ENCODE measurements around the gene LHPP. TPM values are rescaled to one million over a fixed set of nuclear protein-coding genes. Genes with fewer than 3 reads are reported as not detected.

Gene LHPP
- total RNA-seq, 1 donor from 2014 or later: 15.3 TPM

- no peak for DNase-seq (ENCODE audit: low spot score)
- Mint-ChIP-seq H3K27me3 (ENCODE audit: low read depth) (no peaks in the 10 kb centered on the region), H3K4me3 (ENCODE audit: unreplicated experiment) (no peak overlapping the region), H3K9me3 (ENCODE audit: low read depth) (no peaks in the 10 kb centered on the region), H3K36me3 (ENCODE audit: low read depth) (no peaks in the 10 kb centered on the region), H3K4me1 (ENCODE audit: low read depth) (peaks cover 10% of the 10 kb centered on the region), H3K27ac (ENCODE audit: unreplicated experiment) (no peak overlapping the region)
- TF ChIP-seq CTCF (IDR thresholded peaks at IDR 0.05): no peak
Observed at GRCh38 chr10:124615259-124615658, 153.6 kb downstream of the LHPP start.

- H3K36me3 Mint-ChIP-seq (ENCODE audit: low read depth): no peaks in the 10 kb centered on the region
- no peak for TF ChIP-seq CTCF (IDR thresholded peaks at IDR 0.05)
- no peak for DNase-seq (ENCODE audit: low spot score)
- H3K27me3 Mint-ChIP-seq (ENCODE audit: low read depth): no peaks in the 10 kb centered on the region
- H3K4me1 Mint-ChIP-seq (ENCODE audit: low read depth): peaks cover 10% of the 10 kb centered on the region
- H3K27ac Mint-ChIP-seq (ENCODE audit: unreplicated experiment): no peak overlapping the region
- no peaks in the 10 kb centered on the region for H3K9me3 Mint-ChIP-seq (ENCODE audit: low read depth)
- no peak overlapping the region for H3K4me3 Mint-ChIP-seq (ENCODE audit: unreplicated experiment)
Observed at GRCh38 chr10:124616040-124616835, 154.6 kb downstream of the LHPP start.

GRCh38 chr10:124616836-124617130, 155.2 kb downstream of the LHPP start:
- Mint-ChIP-seq H3K36me3 (ENCODE audit: low read depth) (no peaks in the 10 kb centered on the region), H3K27ac (ENCODE audit: unreplicated experiment) (no peak overlapping the region), H3K27me3 (ENCODE audit: low read depth) (no peaks in the 10 kb centered on the region), H3K4me3 (ENCODE audit: unreplicated experiment) (no peak overlapping the region), H3K9me3 (ENCODE audit: low read depth) (no peaks in the 10 kb centered on the region), H3K4me1 (ENCODE audit: low read depth) (peaks cover 10% of the 10 kb centered on the region)
- TF ChIP-seq CTCF (IDR thresholded peaks at IDR 0.05): no peak
- DNase-seq (ENCODE audit: low spot score): no peak

- Mint-ChIP-seq H3K36me3 (ENCODE audit: low read depth) (no peaks in the 10 kb centered on the region), H3K4me1 (ENCODE audit: low read depth) (peaks cover 10% of the 10 kb centered on the region), H3K4me3 (ENCODE audit: unreplicated experiment) (no peak overlapping the region), H3K27me3 (ENCODE audit: low read depth) (no peaks in the 10 kb centered on the region), H3K27ac (ENCODE audit: unreplicated experiment) (no peak overlapping the region), H3K9me3 (ENCODE audit: low read depth) (no peaks in the 10 kb centered on the region)
- no peak for TF ChIP-seq CTCF (IDR thresholded peaks at IDR 0.05)
- DNase-seq (ENCODE audit: low spot score): no peak
Observed at GRCh38 chr10:124618470-124619073, 156.9 kb downstream of the LHPP start.

- no peak for DNase-seq (ENCODE audit: low spot score)
- TF ChIP-seq CTCF (IDR thresholded peaks at IDR 0.05): no peak
- Mint-ChIP-seq H3K27ac (ENCODE audit: unreplicated experiment) (no peak overlapping the region), H3K27me3 (ENCODE audit: low read depth) (no peaks in the 10 kb centered on the region), H3K4me3 (ENCODE audit: unreplicated experiment) (no peak overlapping the region), H3K9me3 (ENCODE audit: low read depth) (no peaks in the 10 kb centered on the region), H3K36me3 (ENCODE audit: low read depth) (no peaks in the 10 kb centered on the region), H3K4me1 (ENCODE audit: low read depth) (peaks cover 10% of the 10 kb centered on the region)
Observed at GRCh38 chr10:124619195-124619594, 157.6 kb downstream of the LHPP start.
